Cardiac muscle cell (in vitro differentiated cells and primary cell): ENCODE results near the gene EFCAB6. TPM values are rescaled to one million over a fixed set of nuclear protein-coding genes. Genes with fewer than 3 reads are reported as not detected.

Source experiments
- DNase-seq, 2 donors: peaks; one replicate each; pipeline versions ENCODE4 v3.0.0 to v3.0.0-alpha.2; 2010 to 2017; ENCODE audit warnings: low read depth in 1 of 2, low spot score in 1 of 2
- H3K27ac ChIP-seq: fragments of 200-600 bp; sonication (generic); 2 replicates; pipeline ENCODE4 v1.5.1; 2016
- H3K27me3 ChIP-seq: fragments of 200-600 bp; sonication (generic); 2 replicates; pipeline ENCODE4 v1.6.0; 2016; ENCODE audit warnings: control low read depth
- H3K36me3 ChIP-seq: fragments of 200-600 bp; sonication (generic); 2 replicates; pipeline ENCODE4 v1.5.1; 2016; ENCODE audit warnings: control low read depth
- H3K4me1 ChIP-seq: fragments of 200-600 bp; sonication (generic); 2 replicates; pipeline ENCODE4 v1.8.1; 2017; ENCODE audit warnings: low read depth, mild to moderate bottlenecking, mixed run types
- H3K4me3 ChIP-seq: fragments of 200-600 bp; sonication (generic); 2 replicates; pipeline ENCODE4 v1.5.1; 2016; ENCODE audit warnings: mild to moderate bottlenecking
- H3K9me3 ChIP-seq: fragments of 200-600 bp; sonication (generic); 2 replicates; pipeline ENCODE4 v1.5.1; 2017; ENCODE audit warnings: low read depth, mild to moderate bottlenecking, control low read depth
- CTCF ChIP-seq: IDR thresholded peaks from 2 replicates; pipeline ENCODE4 v1.5.1; 2012; ENCODE audit warnings: low read depth, mild to moderate bottlenecking, low read length
- polyA plus RNA-seq: library from polyadenylated mRNA; unstranded; fragments of >200 nt; fragmentation: Nextera tagmentation; extraction: Ambion mirVana; gene quantifications from 2 replicates; pipeline ENCODE4 v1.2.1, GENCODE V29; 2016
- total RNA-seq: library from RNA; depleted of rRNA; stranded (reverse); fragments of >200 nt; gene quantifications from 2 replicates; pipeline ENCODE4 v1.2.3, GENCODE V29; 2016

Gene EFCAB6
- total and polyA plus RNA-seq, 2 experiments from 2014 or later = 1.5 to 3.8 TPM

GRCh38 chr22:43789452-43789851 lies 22.7 kb downstream of the EFCAB6 start:
- TF ChIP-seq CTCF = no peak
- no peak overlapping the region for H3K4me3 ChIP-seq
- DNase-seq = peak in 1 of 2 donors; percentile 96
- no peaks in the 10 kb centered on the region for H3K27me3 ChIP-seq
- no peaks in the 10 kb centered on the region for H3K4me1 ChIP-seq
- H3K27ac ChIP-seq = no peak overlapping the region
- no peaks in the 10 kb centered on the region for H3K36me3 ChIP-seq
- H3K9me3 ChIP-seq = no peaks in the 10 kb centered on the region

- H3K4me1 ChIP-seq = no peaks in the 10 kb centered on the region
- no peak overlapping the region for H3K4me3 ChIP-seq
- H3K9me3 ChIP-seq = no peaks in the 10 kb centered on the region
- no peaks in the 10 kb centered on the region for H3K36me3 ChIP-seq
- H3K27ac ChIP-seq = no peak overlapping the region
- DNase-seq = peak in 1 of 2 donors; percentile 2
- no peaks in the 10 kb centered on the region for H3K27me3 ChIP-seq
- peak; percentile 14 for TF ChIP-seq CTCF
Observed at GRCh38 chr22:43783777-43784176, 28.3 kb downstream of the EFCAB6 start.

DNA sequence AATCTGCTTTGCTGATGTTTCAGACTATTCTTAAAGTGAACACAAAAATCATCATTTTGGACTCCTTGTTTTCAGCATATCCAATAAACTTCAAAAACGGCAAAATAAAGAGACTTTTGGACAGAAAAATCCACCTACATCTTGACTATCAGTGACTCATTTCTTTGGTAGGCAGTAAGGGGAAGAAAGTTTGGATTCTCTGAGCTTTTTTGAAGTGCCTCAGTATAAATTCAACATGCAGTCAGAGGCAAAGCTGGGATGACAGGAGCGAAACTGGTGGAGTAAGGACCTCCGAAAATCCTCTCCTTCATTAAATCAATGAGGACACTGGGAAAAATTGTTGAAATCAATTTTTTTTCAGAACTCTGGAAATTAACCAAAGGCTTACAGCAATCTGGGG lies 29.7 kb downstream of the EFCAB6 start:
- Histone ChIP-seq H3K4me1 (no peaks in the 10 kb centered on the region), H3K4me3 (no peak overlapping the region), H3K36me3 (no peaks in the 10 kb centered on the region), H3K9me3 (no peaks in the 10 kb centered on the region), H3K27me3 (no peaks in the 10 kb centered on the region), H3K27ac (no peak overlapping the region)
- peak in 1 of 2 donors; percentile 8 for DNase-seq
- TF ChIP-seq CTCF = no peak

- no peak overlapping the region for H3K4me3 ChIP-seq
- DNase-seq = peak in 1 of 2 donors; percentile 76
- no peaks in the 10 kb centered on the region for H3K4me1 ChIP-seq
- H3K36me3 ChIP-seq = no peaks in the 10 kb centered on the region
- no peaks in the 10 kb centered on the region for H3K27me3 ChIP-seq
- no peaks in the 10 kb centered on the region for H3K9me3 ChIP-seq
- H3K27ac ChIP-seq = no peak overlapping the region
- TF ChIP-seq CTCF = no peak
Observed at GRCh38 chr22:43777286-43777685, 34.8 kb downstream of the EFCAB6 start.

DNA sequence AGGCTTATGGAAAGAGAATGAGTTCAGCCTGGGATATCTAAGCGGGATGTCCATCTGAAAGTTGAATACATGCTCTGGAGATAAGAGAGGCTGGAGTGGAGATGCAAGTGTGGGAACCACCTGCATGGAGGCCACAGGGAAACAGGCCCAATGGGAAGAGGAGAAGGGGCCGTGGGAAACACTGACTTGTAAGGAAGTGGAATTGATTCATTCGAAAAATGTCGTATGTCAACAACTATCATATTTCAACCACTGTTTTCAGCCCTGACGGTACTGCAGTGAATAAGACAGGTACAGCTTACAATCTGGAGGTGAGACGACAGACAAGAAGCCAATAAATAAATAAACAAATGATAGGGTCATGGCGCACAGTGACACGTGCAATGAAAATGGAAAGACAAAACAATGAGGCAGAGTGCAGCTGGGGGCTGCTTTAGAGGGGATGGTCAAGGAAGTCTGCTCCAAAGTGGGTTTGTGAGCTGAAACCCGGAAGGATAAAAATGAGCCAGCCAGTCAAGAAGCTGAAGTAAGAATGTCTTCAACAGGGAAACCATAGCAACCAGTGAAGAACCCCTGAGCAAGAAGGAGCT lies 35.9 kb downstream of the EFCAB6 start:
- Histone ChIP-seq H3K4me1 (no peaks in the 10 kb centered on the region), H3K36me3 (no peaks in the 10 kb centered on the region), H3K4me3 (no peak overlapping the region), H3K27me3 (no peaks in the 10 kb centered on the region), H3K27ac (no peak overlapping the region), H3K9me3 (no peaks in the 10 kb centered on the region)
- no peak for DNase-seq
- TF ChIP-seq CTCF = no peak
